PC-3 (cell line): ENCODE results near the gene MOCS2. TPM values are rescaled to one million over a fixed set of nuclear protein-coding genes. Genes with fewer than 3 reads are reported as not detected.

ENCODE experiments used
- ATAC-seq: fragments of 200-7000 bp; cut with Tn5 transposase; 2 replicates; pipeline ENCODE4 v1.9.1; 2020; ENCODE audit warnings: mild to moderate bottlenecking, moderate library complexity
- BruUV-seq: library from RNA; stranded (reverse); fragments of 400-500 nt; replicated peaks from 2 replicates; lab custom pipeline; 2021; lab: Mats Ljungman, UMichigan
- CTCF ChIA-PET: fragments of 300-600 bp; sonication (Branson Sonifier 250); formaldehyde crosslinking; loops from one replicate; lab custom pipeline; 2022; ENCODE audit warnings: antibody characterized with exemption; lab: Charles Lee
- POLR2A ChIA-PET: fragments of 300-600 bp; sonication (Branson Sonifier 250); formaldehyde crosslinking; loops from one replicate; lab custom pipeline; 2022; ENCODE audit warnings: antibody characterized with exemption; ENCODE audit not compliant: unreplicated experiment; lab: Charles Lee
- DNase-seq: peaks from one replicate; pipeline ENCODE4 v3.0.0-alpha.2; 2015
- H2AFZ ChIP-seq: fragments of 300-600 bp; sonication (generic); 2 replicates; pipeline ENCODE4 v1.6.0; 2016; ENCODE audit warnings: antibody characterized with exemption, low read length
- H3F3A ChIP-seq: fragments of 300-600 bp; sonication (generic); one replicate; pipeline ENCODE4 v1.6.0; 2017; ENCODE audit warnings: antibody characterized with exemption, low read length, control low read depth, mild to moderate bottlenecking; ENCODE audit not compliant: unreplicated experiment
- H3K27ac ChIP-seq: fragments of 300-600 bp; sonication (generic); 2 replicates; pipeline ENCODE4 v1.5.1; 2016; ENCODE audit warnings: mild to moderate bottlenecking, low read length
- H3K27me3 ChIP-seq: fragments of 300-600 bp; sonication (generic); 2 replicates; pipeline ENCODE4 v1.6.1; 2016; ENCODE audit warnings: low read length, mixed read lengths
- H3K36me3 ChIP-seq: fragments of 300-600 bp; sonication (generic); 2 replicates; pipeline ENCODE4 v1.6.1; 2016; ENCODE audit warnings: low read depth, mixed run types, low read length, mixed read lengths
- H3K4me1 ChIP-seq: fragments of 300-600 bp; sonication (generic); 2 replicates; pipeline ENCODE4 v1.5.1; 2016; ENCODE audit warnings: low read length; ENCODE audit not compliant: insufficient read depth
- H3K4me2 ChIP-seq: fragments of 300-600 bp; sonication (generic); 2 replicates; pipeline ENCODE4 v1.6.0; 2016; ENCODE audit warnings: low read length
- H3K4me3 ChIP-seq: fragments of 300-600 bp; sonication (generic); 2 replicates; pipeline ENCODE4 v1.5.1; 2016; ENCODE audit warnings: mild to moderate bottlenecking, low read length, mixed read lengths
- H3K79me2 ChIP-seq: fragments of 300-600 bp; sonication (generic); 2 replicates; pipeline ENCODE4 v1.6.1; 2017; ENCODE audit warnings: low read length, mixed read lengths
- H3K9ac ChIP-seq: fragments of 300-600 bp; sonication (generic); 2 replicates; pipeline ENCODE4 v1.6.0; 2016; ENCODE audit warnings: mild to moderate bottlenecking, low read length
- H3K9me2 ChIP-seq: fragments of 300-600 bp; sonication (generic); replicated peaks from 2 replicates; pipeline ENCODE4 v1.6.1; 2016; ENCODE audit warnings: mixed run types, low read length, mixed read lengths
- H3K9me3 ChIP-seq: fragments of 300-600 bp; sonication (generic); 2 replicates; pipeline ENCODE4 v1.6.1; 2016; ENCODE audit warnings: low read length, mixed read lengths
- H4K20me1 ChIP-seq: fragments of 300-600 bp; sonication (generic); 2 replicates; pipeline ENCODE4 v1.6.1; 2016; ENCODE audit warnings: low read length, mixed read lengths
- EZH2 ChIP-seq: fragments of 300-600 bp; sonication (generic); IDR thresholded peaks from one replicate; pipeline ENCODE4 v1.6.1; 2017; ENCODE audit warnings: antibody characterized with exemption, mild to moderate bottlenecking, low read length; ENCODE audit not compliant: unreplicated experiment
- EZH2phosphoT487 ChIP-seq: fragments of 300-600 bp; sonication (generic); IDR thresholded peaks from 2 replicates; pipeline ENCODE4 v1.6.1; 2018; ENCODE audit warnings: mild to moderate bottlenecking, antibody characterized with exemption, low read length, borderline replicate concordance
- intact Hi-C: fragments of 100-400 bp; cut with micrococcal nuclease; formaldehyde crosslinking; loops from 2 replicates; pipeline ENCODE4 v1.9.0; 2023
- total RNA-seq: library from RNA; depleted of rRNA; stranded (reverse); fragments of >200 nt; gene quantifications from 2 replicates; pipeline ENCODE4 v1.2.3, GENCODE V29; 2014
- TF ChIP-seq, protein P1 (sequence below): fragments of 300-600 bp; sonication (generic); conservative IDR thresholded peaks from 2 replicates; pipeline ENCODE4 v1.5.1; 2017; ENCODE audit warnings: antibody characterized with exemption, low read depth, mild to moderate bottlenecking, low read length

MOCS2 gene
- total RNA-seq, 1 experiment from 2014 or later, result 26.5 TPM

DNA sequence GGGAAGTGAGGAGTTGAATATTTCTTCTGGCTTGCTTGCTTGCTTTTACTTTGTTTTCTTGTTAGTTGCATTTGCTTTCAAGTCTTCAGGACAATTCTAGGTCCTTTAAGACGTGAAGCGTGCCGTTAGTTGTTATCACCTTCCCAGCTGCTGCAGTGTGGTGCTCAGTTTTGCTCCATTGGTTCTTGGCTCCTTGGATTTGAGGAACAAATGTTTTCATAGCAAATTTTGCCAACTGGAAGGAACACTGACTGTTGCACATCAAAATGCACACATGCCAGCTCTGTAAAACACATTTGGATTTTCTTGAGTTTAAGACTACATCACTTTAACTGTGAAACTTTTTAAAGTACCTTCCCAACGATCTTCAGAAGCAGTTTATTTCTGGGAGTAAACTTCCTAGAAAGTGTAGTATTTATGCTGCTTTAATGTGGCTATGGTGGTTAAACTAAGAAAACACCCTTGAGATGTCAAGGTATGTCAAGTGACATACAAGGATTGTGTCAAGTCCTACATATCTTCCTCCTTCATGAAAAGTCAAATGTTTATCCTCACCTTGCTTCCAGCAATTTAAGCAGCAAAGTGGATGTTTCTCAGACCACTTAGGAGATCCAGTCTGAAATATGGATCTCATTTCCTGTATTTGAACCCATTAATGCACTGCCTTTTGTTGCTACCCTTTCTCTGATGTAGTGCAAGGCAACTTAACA, 24.9 kb downstream of the MOCS2 start:
- Histone ChIP-seq H3K9me2 (no peaks in the 10 kb centered on the region), H3K36me3 (peaks cover 78% of the 10 kb centered on the region), H3K4me3 (no peak overlapping the region), H3K9me3 (no peaks in the 10 kb centered on the region), H2AFZ (no peak overlapping the region), H3K27ac (no peak overlapping the region), H3K79me2 (no peaks in the 10 kb centered on the region), H3K27me3 (no peaks in the 10 kb centered on the region), H3F3A (no peaks in the 10 kb centered on the region), H4K20me1 (no peaks in the 10 kb centered on the region), H3K9ac (no peak overlapping the region), H3K4me2 (no peak overlapping the region), H3K4me1 (no peaks in the 10 kb centered on the region)
- no peak for DNase-seq
- ChIA-PET CTCF (interaction anchor here (0.6 kb wide), 1 partner anchor 15 kb away, joined by 3 read pairs; no protein-coding TSS in a partner anchor), POLR2A (no interaction called here)
- intact Hi-C loops, result no loop called here
- TF ChIP-seq EZH2phosphoT487 (no peak), EZH2 (no peak)
- TF ChIP-seq, protein P1, sequence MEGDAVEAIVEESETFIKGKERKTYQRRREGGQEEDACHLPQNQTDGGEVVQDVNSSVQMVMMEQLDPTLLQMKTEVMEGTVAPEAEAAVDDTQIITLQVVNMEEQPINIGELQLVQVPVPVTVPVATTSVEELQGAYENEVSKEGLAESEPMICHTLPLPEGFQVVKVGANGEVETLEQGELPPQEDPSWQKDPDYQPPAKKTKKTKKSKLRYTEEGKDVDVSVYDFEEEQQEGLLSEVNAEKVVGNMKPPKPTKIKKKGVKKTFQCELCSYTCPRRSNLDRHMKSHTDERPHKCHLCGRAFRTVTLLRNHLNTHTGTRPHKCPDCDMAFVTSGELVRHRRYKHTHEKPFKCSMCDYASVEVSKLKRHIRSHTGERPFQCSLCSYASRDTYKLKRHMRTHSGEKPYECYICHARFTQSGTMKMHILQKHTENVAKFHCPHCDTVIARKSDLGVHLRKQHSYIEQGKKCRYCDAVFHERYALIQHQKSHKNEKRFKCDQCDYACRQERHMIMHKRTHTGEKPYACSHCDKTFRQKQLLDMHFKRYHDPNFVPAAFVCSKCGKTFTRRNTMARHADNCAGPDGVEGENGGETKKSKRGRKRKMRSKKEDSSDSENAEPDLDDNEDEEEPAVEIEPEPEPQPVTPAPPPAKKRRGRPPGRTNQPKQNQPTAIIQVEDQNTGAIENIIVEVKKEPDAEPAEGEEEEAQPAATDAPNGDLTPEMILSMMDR, result no peak
- no peak for ATAC-seq
- BruUV-seq, result no TSS peak

DNA sequence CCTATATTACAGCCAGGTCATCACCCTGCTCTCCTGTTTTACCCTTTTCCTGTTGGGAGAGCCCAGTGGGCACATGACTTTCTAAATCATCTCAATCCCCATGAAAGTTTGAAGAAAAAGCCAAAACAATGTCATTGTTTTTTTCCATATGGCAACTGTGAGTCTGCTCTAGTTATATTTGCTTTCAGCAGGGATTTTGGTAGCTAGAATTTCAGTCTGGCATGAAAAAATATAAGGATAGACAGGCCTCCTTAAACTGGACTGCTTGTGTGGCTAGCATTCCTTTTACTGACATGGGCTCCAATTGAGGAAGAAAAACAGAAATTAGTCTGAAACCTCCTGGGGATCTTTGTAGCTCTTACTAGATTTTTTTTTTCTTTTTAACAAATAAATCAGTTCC, 25.6 kb downstream of the MOCS2 start:
- Histone ChIP-seq H3K79me2 (no peaks in the 10 kb centered on the region), H3K9me3 (no peaks in the 10 kb centered on the region), H3K27ac (no peak overlapping the region), H3K4me2 (no peak overlapping the region), H3K27me3 (no peaks in the 10 kb centered on the region), H3K9ac (no peak overlapping the region), H3K36me3 (peaks cover 79% of the 10 kb centered on the region), H3K4me1 (no peaks in the 10 kb centered on the region), H4K20me1 (no peaks in the 10 kb centered on the region), H3K4me3 (no peak overlapping the region), H3F3A (no peaks in the 10 kb centered on the region), H3K9me2 (no peaks in the 10 kb centered on the region), H2AFZ (no peak overlapping the region)
- POLR2A ChIA-PET, result no interaction called here
- no TSS peak for BruUV-seq
- CTCF ChIA-PET, result interaction anchor here (0.5 kb wide), 1 partner anchor 355 kb away, joined by 3 read pairs; no protein-coding TSS in a partner anchor
- no peak for DNase-seq
- intact Hi-C loops, result no loop called here
- TF ChIP-seq, protein P1, result no peak
- no peak for ATAC-seq

- POLR2A ChIA-PET, result no interaction called here
- Histone ChIP-seq H3K79me2 (no peaks in the 10 kb centered on the region), H2AFZ (no peak overlapping the region), H3K36me3 (peaks cover 95% of the 10 kb centered on the region), H4K20me1 (no peaks in the 10 kb centered on the region), H3K4me1 (no peaks in the 10 kb centered on the region), H3F3A (no peaks in the 10 kb centered on the region), H3K4me3 (no peak overlapping the region), H3K4me2 (no peak overlapping the region), H3K9me3 (no peaks in the 10 kb centered on the region), H3K9ac (no peak overlapping the region), H3K9me2 (no peaks in the 10 kb centered on the region), H3K27ac (no peak overlapping the region), H3K27me3 (no peaks in the 10 kb centered on the region)
- no peak for DNase-seq
- BruUV-seq, result no TSS peak
- intact Hi-C loops, result no loop called here
- CTCF ChIA-PET, result no interaction called here
- TF ChIP-seq EZH2phosphoT487, result no peak
- TF ChIP-seq, protein P1, result no peak
- TF ChIP-seq EZH2, result no peak
- no peak for ATAC-seq
Observed at GRCh38 chr5:53080271-53080670, 29.3 kb downstream of the MOCS2 start.
